ENCODE results near the gene LRRC2. TPM values are rescaled to one million over a fixed set of nuclear protein-coding genes. Genes with fewer than 3 reads are reported as not detected.
A peak's percentile ranks its signal among the peaks of the same experiment; 100 is the strongest.

LRRC2 gene
- total and polyA plus RNA-seq, 8 donors, result 1.0 to 4.6 (median 1.8) TPM; not detected in 1

- WGBS, 5 donors, result 73 to 81% (median 76%) methylated on average over 5 of the region's 5 CpGs
- Histone ChIP-seq H3K27me3 (no peaks in the 10 kb centered on the region), H3K4me1 (peaks cover 0 to under 1% (median 0%) of the 10 kb centered on the region in 4 donors), H3K4me3 (no peak overlapping the region), H3K36me3 (no peaks in the 10 kb centered on the region), H3K27ac (no peak overlapping the region), H3K9me3 (no peaks in the 10 kb centered on the region)
- intact Hi-C loops (cut with DNase I; ENCODE audit: low total_unique reads), result no loop called here
- no peak for DNase-seq
- TF ChIP-seq CTCF (IDR thresholded peaks at IDR 0.05) (no peak), EP300 (IDR thresholded peaks at IDR 0.05) (no peak), POLR2A (IDR thresholded peaks at IDR 0.05) (no peak), POLR2AphosphoS5 (IDR thresholded peaks at IDR 0.05) (no peak)
These were observed 65.2 kb downstream of the LRRC2 start for GRCh38 chr3:46500656-46501635.

GRCh38 chr3:46498916-46499519, 67.1 kb downstream of the LRRC2 start:
- no peak for DNase-seq
- H3K9me3 ChIP-seq, result no peaks in the 10 kb centered on the region
- WGBS, 5 donors, result 71 to 76% (median 75%) methylated on average over 6 of the region's 6 CpGs
- peaks cover 0 to 4% (median 0%) of the 10 kb centered on the region in 4 donors for H3K4me1 ChIP-seq
- intact Hi-C loops (cut with DNase I; ENCODE audit: low total_unique reads), result no loop called here
- no peak overlapping the region for H3K4me3 ChIP-seq
- no peaks in the 10 kb centered on the region for H3K27me3 ChIP-seq
- H3K36me3 ChIP-seq, result no peaks in the 10 kb centered on the region
- TF ChIP-seq CTCF (IDR thresholded peaks at IDR 0.05) (no peak), POLR2A (IDR thresholded peaks at IDR 0.05) (no peak), EP300 (IDR thresholded peaks at IDR 0.05) (no peak), POLR2AphosphoS5 (IDR thresholded peaks at IDR 0.05) (no peak)
- no peak overlapping the region for H3K27ac ChIP-seq

GRCh38 chr3:46497556-46498265, 68.4 kb downstream of the LRRC2 start, which contains the start of gene RTP3:
RTP3 (plus strand) TSS chr3:46497976; CDS start chr3:46498063, 87 bp downstream.
- no peak for TF ChIP-seq POLR2A (IDR thresholded peaks at IDR 0.05)
- intact Hi-C loops (cut with DNase I; ENCODE audit: low total_unique reads), result no loop called here

GRCh38 chr3:46496746-46497555, 69.2 kb downstream of the LRRC2 start:
- no peaks in the 10 kb centered on the region for H3K9me3 ChIP-seq
- DNase-seq, result peak in 1 of 2 donors; percentile 46
- TF ChIP-seq POLR2A (IDR thresholded peaks at IDR 0.05), result no peak
- TF ChIP-seq EP300 (IDR thresholded peaks at IDR 0.05), result no peak
- no peak for TF ChIP-seq POLR2AphosphoS5 (IDR thresholded peaks at IDR 0.05)
- TF ChIP-seq CTCF (IDR thresholded peaks at IDR 0.05), result no peak
- no peaks in the 10 kb centered on the region for H3K27me3 ChIP-seq
- no peak overlapping the region for H3K4me3 ChIP-seq
- peaks cover 0 to 4% (median 0%) of the 10 kb centered on the region in 4 donors for H3K4me1 ChIP-seq
- no peak overlapping the region for H3K27ac ChIP-seq
- no peaks in the 10 kb centered on the region for H3K36me3 ChIP-seq
- WGBS, 5 donors, result 55 to 70% (median 63%) methylated on average over 9 of the region's 9 CpGs
- intact Hi-C loops (cut with DNase I; ENCODE audit: low total_unique reads), result no loop called here

More at GRCh38 chr3:46497556-46498265, 68.4 kb downstream of the LRRC2 start, which contains the start of gene RTP3:
- WGBS, 5 donors, result 73 to 80% (median 77%) methylated on average over 8 to 9 of the region's 9 CpGs
- Histone ChIP-seq H3K4me3 (no peak within 1 kb of the TSS), H3K4me1 (peaks cover 0 to 4% (median 0%) of the 10 kb centered on the region in 4 donors), H3K9me3 (no peaks in the 10 kb centered on the region), H3K36me3 (no peaks in the 10 kb centered on the region), H3K27me3 (no peaks in the 10 kb centered on the region), H3K27ac (no peak within 1 kb of the TSS)
- no peak for DNase-seq
